PC-3 (cell line): ENCODE measurements around the gene MRPS27.

ENCODE experiments used
- CTCF ChIP-seq: fragments of 300-600 bp; sonication (generic); conservative IDR thresholded peaks from 2 replicates; pipeline ENCODE4 v1.5.1; 2017; ENCODE audit warnings: antibody characterized with exemption, low read depth, mild to moderate bottlenecking, low read length
- EZH2 ChIP-seq: fragments of 300-600 bp; sonication (generic); IDR thresholded peaks from one replicate; pipeline ENCODE4 v1.6.1; 2017; ENCODE audit warnings: antibody characterized with exemption, mild to moderate bottlenecking, low read length; ENCODE audit not compliant: unreplicated experiment

DNA sequence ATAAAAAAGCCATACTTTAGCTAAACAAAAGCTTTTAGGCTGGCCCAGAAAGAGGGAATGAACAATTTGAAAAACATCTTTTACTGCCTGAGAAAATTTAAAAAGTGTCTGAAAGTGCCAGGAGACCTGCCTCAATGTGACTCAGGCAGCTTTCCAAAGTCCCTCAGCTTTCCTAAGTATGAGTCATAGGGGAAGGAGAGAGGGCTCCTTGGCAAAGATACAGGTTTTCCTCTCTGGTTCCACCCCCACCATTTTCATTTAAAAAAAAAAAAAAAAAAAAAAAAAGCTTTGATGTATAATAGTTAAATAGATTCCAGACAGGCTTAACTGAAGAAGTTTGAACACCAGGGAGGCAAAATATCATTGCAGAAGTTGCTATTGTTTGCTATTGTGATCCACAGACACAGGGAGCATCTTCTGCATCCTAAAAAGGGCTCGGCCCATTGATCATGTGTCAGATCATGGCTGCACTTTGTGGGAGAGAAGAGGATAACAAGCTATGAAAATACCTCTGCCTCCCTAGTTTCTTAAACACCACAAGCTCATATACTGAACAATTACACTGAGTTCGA, 71.5 kb downstream of the MRPS27 start:
- TF ChIP-seq CTCF (no peak), EZH2 (no peak)
